ENCODE data around the gene SDK1.

The SDK1 gene

DNA sequence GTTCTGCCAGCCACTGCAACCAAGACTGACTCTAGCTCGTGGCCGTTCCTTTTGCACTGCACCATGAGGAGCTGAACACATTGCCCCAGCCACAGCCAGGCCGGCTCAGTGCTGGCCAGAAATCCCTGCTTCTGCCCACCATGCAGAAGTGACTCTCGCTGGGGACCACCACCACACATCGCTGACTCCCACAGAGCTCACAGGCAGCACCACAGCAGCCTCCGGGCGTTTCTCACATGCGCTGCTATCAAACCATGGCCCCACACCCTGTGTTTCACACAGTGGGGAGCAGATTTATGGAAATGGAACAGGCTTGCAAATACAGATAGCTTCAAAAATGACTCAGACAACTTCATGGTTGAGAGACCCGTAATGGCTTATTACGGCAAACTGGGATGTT is 15.4 kb upstream of the SDK1 start:
- TF ChIP-seq, protein P1, sequence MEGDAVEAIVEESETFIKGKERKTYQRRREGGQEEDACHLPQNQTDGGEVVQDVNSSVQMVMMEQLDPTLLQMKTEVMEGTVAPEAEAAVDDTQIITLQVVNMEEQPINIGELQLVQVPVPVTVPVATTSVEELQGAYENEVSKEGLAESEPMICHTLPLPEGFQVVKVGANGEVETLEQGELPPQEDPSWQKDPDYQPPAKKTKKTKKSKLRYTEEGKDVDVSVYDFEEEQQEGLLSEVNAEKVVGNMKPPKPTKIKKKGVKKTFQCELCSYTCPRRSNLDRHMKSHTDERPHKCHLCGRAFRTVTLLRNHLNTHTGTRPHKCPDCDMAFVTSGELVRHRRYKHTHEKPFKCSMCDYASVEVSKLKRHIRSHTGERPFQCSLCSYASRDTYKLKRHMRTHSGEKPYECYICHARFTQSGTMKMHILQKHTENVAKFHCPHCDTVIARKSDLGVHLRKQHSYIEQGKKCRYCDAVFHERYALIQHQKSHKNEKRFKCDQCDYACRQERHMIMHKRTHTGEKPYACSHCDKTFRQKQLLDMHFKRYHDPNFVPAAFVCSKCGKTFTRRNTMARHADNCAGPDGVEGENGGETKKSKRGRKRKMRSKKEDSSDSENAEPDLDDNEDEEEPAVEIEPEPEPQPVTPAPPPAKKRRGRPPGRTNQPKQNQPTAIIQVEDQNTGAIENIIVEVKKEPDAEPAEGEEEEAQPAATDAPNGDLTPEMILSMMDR (IDR thresholded peaks at IDR 0.05; ENCODE audit: low read depth, low read length, missing control alignments), result no peak
- no peak for DNase-seq (ENCODE audit: low read depth)
- no peak overlapping the region for H3K4me3 ChIP-seq (ENCODE audit: low read depth, low read length)

DNA sequence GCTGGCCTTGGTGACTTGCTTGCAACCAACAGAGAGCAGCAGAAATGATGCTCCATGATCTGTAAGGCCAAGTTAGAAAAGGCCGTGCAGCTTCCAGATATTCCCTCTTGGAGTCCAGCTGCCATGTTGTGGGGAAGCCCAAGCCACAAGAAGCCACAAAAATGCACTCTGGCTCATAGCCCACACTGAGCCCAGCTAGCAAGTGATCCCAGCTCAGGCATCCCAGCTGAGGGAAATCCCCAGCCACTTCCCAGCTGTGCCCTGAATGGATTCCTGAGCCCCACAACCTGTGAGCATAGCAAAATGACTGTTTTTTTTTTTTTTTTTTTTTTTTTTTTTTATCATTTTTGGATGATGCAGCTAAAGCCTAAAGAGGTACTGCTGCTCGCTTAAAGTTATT is 11.1 kb upstream of the SDK1 start:
- no peak for DNase-seq (ENCODE audit: low read depth)
- TF ChIP-seq, protein P1 (IDR thresholded peaks at IDR 0.05; ENCODE audit: low read depth, low read length, missing control alignments), result no peak
- no peak overlapping the region for H3K4me3 ChIP-seq (ENCODE audit: low read depth, low read length)

DNA sequence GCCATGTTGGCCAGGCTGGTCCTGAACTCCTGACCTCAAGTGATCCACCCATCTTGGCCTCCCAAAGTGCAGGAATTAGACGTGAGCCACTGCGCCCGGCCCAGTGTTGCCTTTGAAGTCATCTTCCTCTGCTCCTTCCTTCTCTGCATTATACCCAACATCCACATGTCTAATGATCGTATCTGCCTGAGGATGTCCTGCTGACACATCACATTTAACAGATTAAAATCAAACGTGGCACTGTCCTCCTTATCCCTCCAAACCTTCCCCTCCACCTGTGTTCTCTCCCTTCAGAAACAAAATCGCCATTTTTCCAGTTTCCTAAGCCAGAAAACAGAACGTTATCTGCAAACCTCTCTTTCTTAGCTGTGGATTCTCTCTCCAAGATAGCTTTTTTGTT is 8.4 kb upstream of the SDK1 start:
- DNase-seq (ENCODE audit: low read depth), result no peak
- no peak overlapping the region for H3K4me3 ChIP-seq (ENCODE audit: low read depth, low read length)
- TF ChIP-seq, protein P1 (IDR thresholded peaks at IDR 0.05; ENCODE audit: low read depth, low read length, missing control alignments), result no peak

DNA sequence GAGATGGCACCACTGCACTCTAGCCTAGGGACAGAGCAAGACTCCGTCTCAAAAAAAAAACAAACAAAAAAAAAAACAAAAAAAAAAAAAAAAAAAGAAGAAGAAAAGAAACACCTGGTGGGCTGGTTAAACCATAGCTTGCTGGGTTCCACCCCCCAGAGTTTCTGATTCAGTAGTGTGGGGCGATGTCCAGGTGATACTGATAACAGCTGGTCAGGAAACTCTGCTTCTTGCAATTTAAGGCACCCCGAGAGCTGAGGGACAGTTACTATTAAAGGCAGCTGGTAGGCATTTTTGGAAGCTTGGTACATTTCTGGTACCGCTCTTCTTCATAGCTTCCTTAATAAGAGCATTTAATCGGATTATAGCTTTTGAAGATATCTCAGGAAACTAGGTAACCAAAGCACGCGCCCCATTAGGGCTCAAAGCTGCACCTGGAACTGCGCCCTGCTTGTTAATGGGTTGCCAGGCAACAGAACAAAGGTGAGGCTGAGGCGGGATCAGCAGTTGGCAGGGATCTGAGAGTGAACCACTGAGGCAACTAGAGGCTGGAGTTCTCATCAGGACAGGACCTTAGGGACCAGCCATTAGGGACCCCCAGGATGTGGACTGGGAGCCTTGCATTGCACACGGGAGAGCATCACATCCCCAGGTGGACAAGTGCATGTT is 6.5 kb upstream of the SDK1 start:
- TF ChIP-seq, protein P1 (IDR thresholded peaks at IDR 0.05; ENCODE audit: low read depth, low read length, missing control alignments), result no peak
- no peak overlapping the region for H3K4me3 ChIP-seq (ENCODE audit: low read depth, low read length)
- DNase-seq (ENCODE audit: low read depth), result no peak

DNA sequence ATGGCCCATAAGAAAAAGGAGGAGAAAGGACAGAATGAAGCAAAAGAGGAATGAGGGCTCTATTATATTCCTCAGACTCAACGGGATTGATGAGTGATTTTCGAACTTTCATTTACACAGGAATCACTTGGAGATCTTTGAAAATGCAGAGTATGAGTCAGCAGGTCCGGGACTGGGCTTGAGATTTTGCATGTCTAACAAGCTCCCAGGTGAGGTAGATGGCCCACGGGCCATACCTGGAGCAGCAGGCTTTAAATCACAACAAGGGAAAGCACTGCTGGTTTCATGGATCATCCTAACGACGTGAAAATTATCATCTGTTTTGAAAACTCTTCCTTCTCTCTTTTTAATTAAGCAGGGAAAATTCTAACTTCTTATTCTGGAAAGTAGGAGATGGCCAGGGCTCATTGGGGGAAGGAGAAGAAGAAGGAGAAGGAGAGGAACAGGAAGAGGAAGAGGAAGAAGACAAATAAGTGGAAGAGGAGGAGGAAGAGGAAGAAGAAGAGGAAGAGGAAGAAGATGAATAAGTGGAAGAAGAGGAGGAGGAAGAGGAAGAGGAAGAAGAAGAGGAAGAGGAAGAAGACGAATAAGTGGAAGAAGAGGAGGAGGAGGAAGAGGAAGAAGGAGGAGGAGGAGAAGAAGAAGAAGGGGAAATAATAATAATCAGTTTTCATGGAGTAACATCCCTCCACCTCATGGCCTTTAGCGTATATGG is 3.8 kb upstream of the SDK1 start:
- no peak for DNase-seq (ENCODE audit: low read depth)
- H3K4me3 ChIP-seq (ENCODE audit: low read depth, low read length), result no peak overlapping the region

DNA sequence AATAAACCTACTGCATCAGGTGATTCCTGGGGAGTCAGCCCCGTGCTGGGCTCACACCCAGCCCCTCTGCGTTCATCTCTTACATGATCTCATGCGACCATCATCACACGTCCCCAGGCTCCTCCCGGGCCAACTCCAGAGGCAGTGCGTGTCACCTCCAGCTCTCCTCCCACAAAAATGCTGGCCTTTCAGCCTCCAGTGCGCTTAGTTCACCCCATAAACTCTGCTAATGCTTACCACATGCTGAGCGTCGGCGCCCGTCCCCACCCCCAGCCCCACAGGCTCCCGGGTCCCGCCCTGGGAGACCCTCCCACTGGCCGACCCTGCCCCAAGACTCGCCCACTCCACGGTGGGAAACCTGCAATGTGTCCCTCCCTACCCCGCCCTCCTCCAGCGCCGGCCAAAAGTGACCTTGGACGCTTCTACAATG is 816 bp upstream of the SDK1 start:
- DNase-seq (ENCODE audit: low read depth), result no peak
- no peak overlapping the region for H3K4me3 ChIP-seq (ENCODE audit: low read depth, low read length)
- TF ChIP-seq, protein P1 (IDR thresholded peaks at IDR 0.05; ENCODE audit: low read depth, low read length, missing control alignments), result no peak

More for the DNA sequence above, 3.8 kb upstream of the SDK1 start:
- TF ChIP-seq, protein P1 (IDR thresholded peaks at IDR 0.05; ENCODE audit: low read depth, low read length, missing control alignments), result no peak

DNA sequence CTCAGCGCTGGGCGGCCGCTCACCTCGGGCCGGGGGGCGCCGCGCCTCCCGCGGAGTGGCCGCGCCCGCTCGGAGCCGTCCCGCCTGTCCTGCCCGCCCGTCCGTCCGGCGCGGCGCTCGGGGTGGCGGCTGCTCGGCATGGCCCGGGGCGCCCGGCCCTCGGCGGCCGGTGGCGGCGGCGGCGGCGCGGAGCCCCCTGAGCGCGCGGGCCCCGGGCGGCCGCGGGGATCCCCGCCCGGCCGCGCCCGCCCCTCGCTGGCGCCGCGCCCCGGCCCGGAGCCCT is 338 bp downstream of the SDK1 start:
- TF ChIP-seq, protein P1 (IDR thresholded peaks at IDR 0.05; ENCODE audit: low read depth, low read length, missing control alignments), result no peak
- H3K4me3 ChIP-seq (ENCODE audit: low read depth, low read length), result no peak overlapping the region; the same call in 1 of the 2 replicates
- no peak for DNase-seq (ENCODE audit: low read depth)
